RWPE2 (cell line): ENCODE measurements around the gene BCAS4.
"Not testable (repeated sequence)": the region's sequence is repeated elsewhere in the genome, so short reads cannot be mapped to it uniquely, and the experiment has no call there.

Experiments
- ATAC-seq: fragments of 200-7000 bp; cut with Tn5 transposase; 3 replicates; pipeline ENCODE4 v1.9.1; 2021; ENCODE audit warnings: low read depth
- DNase-seq: peaks from one replicate; pipeline ENCODE4 v3.0.0-alpha.2; 2020; ENCODE audit warnings: low spot score
- H3K27ac ChIP-seq: fragments of 450-650 bp; 2 replicates; pipeline ENCODE4 v1.5.1; 2017; ENCODE audit warnings: mild to moderate bottlenecking; ENCODE audit not compliant: poor library complexity, severe bottlenecking
- H3K27me3 ChIP-seq: fragments of 250-450 bp; sonication (Bioruptor Pico); 2 replicates; pipeline ENCODE4 v1.5.1; 2021; ENCODE audit warnings: mild to moderate bottlenecking, moderate library complexity; ENCODE audit not compliant: insufficient read depth, poor library complexity, severe bottlenecking
- H3K36me3 ChIP-seq: fragments of 250-450 bp; sonication (Bioruptor Pico); 2 replicates; pipeline ENCODE4 v1.5.1; 2020; ENCODE audit warnings: low read depth, mild to moderate bottlenecking, moderate library complexity
- H3K4me1 ChIP-seq: fragments of 250-450 bp; sonication (Bioruptor Pico); 2 replicates; pipeline ENCODE4 v1.5.1; 2021; ENCODE audit warnings: mild to moderate bottlenecking, moderate library complexity; ENCODE audit not compliant: insufficient read depth, poor library complexity, severe bottlenecking
- H3K4me3 ChIP-seq: fragments of 250-450 bp; sonication (Bioruptor Pico); 2 replicates; pipeline ENCODE4 v1.5.1; 2021; ENCODE audit warnings: mild to moderate bottlenecking, moderate library complexity; ENCODE audit not compliant: severe bottlenecking
- H3K9me3 ChIP-seq: fragments of 250-450 bp; sonication (Bioruptor Pico); 2 replicates; pipeline ENCODE4 v1.5.1; 2021; ENCODE audit warnings: mild to moderate bottlenecking, moderate library complexity; ENCODE audit not compliant: severe bottlenecking
- TF ChIP-seq, protein P1 (sequence below): fragments of 450-650 bp; IDR thresholded peaks from one replicate; pipeline ENCODE4 v1.5.1; 2017; ENCODE audit warnings: mild to moderate bottlenecking, moderate library complexity; ENCODE audit not compliant: poor library complexity, severe bottlenecking

BCAS4 gene

GRCh38 chr20:50774515-50774914 lies 20.3 kb upstream of the BCAS4 start:
- Histone ChIP-seq H3K4me3 (no peak overlapping the region), H3K27ac (no peak overlapping the region), H3K4me1 (no peaks in the 10 kb centered on the region), H3K36me3 (no peaks in the 10 kb centered on the region), H3K9me3 (no peaks in the 10 kb centered on the region), H3K27me3 (no peaks in the 10 kb centered on the region)
- DNase-seq (peak; percentile 35), ATAC-seq (no peak)
- TF ChIP-seq, protein P1, sequence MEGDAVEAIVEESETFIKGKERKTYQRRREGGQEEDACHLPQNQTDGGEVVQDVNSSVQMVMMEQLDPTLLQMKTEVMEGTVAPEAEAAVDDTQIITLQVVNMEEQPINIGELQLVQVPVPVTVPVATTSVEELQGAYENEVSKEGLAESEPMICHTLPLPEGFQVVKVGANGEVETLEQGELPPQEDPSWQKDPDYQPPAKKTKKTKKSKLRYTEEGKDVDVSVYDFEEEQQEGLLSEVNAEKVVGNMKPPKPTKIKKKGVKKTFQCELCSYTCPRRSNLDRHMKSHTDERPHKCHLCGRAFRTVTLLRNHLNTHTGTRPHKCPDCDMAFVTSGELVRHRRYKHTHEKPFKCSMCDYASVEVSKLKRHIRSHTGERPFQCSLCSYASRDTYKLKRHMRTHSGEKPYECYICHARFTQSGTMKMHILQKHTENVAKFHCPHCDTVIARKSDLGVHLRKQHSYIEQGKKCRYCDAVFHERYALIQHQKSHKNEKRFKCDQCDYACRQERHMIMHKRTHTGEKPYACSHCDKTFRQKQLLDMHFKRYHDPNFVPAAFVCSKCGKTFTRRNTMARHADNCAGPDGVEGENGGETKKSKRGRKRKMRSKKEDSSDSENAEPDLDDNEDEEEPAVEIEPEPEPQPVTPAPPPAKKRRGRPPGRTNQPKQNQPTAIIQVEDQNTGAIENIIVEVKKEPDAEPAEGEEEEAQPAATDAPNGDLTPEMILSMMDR, result no peak

DNA sequence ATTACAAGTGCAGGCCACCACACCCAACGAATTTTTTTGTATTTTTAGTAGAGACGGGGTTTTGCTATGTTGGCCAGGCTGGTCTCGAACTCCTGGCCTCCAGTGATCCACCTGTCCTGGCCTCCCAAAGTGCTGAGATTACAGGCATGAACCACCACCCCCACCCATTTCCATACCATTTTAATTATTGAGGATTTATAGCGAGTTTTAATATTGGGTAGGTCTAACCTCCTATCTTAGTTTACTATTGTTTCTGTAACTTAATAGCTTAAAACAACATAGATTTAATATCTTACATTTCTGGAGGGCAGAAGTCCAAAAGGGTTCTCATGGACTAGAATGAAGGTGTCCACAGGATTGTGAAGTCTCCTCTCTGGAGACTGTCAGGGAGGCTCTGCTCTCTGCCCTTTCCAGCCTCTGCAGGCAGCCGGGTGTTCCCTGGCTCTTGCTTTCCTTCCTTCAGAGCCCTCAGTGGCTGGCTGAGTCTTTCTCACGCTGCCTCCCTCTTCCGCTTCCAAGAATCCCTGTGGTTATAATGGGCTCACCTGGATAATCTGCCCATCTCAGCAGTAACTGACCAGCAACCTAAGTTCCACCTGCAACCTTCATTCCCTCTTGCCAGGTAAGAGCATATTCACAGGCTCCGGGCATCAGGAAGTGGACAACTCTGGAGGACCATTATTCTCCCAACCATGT lies 18.6 kb upstream of the BCAS4 start:
- Histone ChIP-seq H3K9me3 (no peaks in the 10 kb centered on the region), H3K27ac (no peak overlapping the region), H3K4me1 (no peaks in the 10 kb centered on the region), H3K4me3 (no peak overlapping the region), H3K27me3 (no peaks in the 10 kb centered on the region), H3K36me3 (no peaks in the 10 kb centered on the region)
- DNase-seq, result peak; percentile 43
- ATAC-seq, result peak; percentile 26; the same call in 2 of the 3 replicates
- TF ChIP-seq, protein P1, result no peak

DNA sequence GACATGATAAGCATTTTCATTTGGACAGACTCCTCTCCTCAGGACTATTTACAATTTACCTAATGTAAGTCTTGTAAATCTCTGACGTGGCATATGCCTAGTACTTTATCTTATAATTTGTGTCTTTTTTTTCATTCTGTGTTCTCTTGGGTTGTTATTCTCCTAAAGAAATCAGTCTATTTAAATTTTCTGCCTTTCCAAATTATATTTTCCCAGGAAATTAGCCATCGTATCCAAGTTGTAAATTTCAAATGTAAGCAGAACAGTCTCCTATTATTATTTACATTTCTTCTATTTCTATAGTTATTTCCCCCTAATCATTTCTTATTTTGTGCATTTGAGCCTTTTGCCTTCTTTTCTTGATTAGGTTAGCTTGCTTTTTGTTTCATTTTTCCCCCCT lies 17.5 kb upstream of the BCAS4 start:
- Histone ChIP-seq H3K36me3 (no peaks in the 10 kb centered on the region), H3K27me3 (no peaks in the 10 kb centered on the region), H3K9me3 (no peaks in the 10 kb centered on the region), H3K27ac (no peak overlapping the region), H3K4me1 (no peaks in the 10 kb centered on the region), H3K4me3 (no peak overlapping the region)
- TF ChIP-seq, protein P1, result no peak
- ATAC-seq (no peak), DNase-seq (no peak)

- not testable (repeated sequence) for H3K27me3 ChIP-seq, H3K27ac ChIP-seq, ATAC-seq, H3K36me3 ChIP-seq, H3K4me3 ChIP-seq, H3K9me3 ChIP-seq, H3K4me1 ChIP-seq
- DNase-seq, result peak; percentile 58
These were observed 15.9 kb upstream of the BCAS4 start for GRCh38 chr20:50778994-50779393.

GRCh38 chr20:50783390-50783789 lies 11.5 kb upstream of the BCAS4 start:
- Histone ChIP-seq H3K4me3 (no peak overlapping the region), H3K36me3 (no peaks in the 10 kb centered on the region), H3K27me3 (no peaks in the 10 kb centered on the region), H3K4me1 (no peaks in the 10 kb centered on the region), H3K9me3 (no peaks in the 10 kb centered on the region), H3K27ac (no peak overlapping the region)
- ATAC-seq (no peak), DNase-seq (no peak)
- TF ChIP-seq, protein P1, result no peak
